Measurements from ENCODE around the gene PNPLA2.

DNA sequence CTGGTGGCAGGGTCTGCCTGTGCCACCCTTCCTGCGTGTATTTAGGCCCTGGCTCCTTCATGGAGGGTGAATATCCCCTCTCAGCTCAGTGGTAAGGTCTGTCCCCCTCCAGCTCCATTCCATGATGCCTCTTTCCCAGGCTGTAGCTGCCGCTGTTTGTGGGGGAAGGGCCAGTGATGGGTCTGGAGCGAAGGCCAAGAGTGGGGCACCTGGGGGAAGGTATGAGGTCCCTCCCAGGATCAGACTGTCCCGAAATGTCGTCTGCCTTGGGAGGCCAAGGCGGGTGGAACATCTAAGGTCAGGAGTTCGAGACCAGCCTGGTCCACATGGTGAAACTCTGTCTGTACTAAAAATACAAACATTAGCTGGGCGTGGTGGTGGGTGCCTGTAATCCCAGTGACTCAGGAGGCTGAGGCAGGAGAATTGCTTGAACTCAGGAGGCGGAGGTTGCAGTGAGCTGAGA, 15.2 kb downstream of the PNPLA2 start:
- no peak for TF ChIP-seq POLR2A (IDR thresholded peaks at IDR 0.05)
- TF ChIP-seq, protein P1, sequence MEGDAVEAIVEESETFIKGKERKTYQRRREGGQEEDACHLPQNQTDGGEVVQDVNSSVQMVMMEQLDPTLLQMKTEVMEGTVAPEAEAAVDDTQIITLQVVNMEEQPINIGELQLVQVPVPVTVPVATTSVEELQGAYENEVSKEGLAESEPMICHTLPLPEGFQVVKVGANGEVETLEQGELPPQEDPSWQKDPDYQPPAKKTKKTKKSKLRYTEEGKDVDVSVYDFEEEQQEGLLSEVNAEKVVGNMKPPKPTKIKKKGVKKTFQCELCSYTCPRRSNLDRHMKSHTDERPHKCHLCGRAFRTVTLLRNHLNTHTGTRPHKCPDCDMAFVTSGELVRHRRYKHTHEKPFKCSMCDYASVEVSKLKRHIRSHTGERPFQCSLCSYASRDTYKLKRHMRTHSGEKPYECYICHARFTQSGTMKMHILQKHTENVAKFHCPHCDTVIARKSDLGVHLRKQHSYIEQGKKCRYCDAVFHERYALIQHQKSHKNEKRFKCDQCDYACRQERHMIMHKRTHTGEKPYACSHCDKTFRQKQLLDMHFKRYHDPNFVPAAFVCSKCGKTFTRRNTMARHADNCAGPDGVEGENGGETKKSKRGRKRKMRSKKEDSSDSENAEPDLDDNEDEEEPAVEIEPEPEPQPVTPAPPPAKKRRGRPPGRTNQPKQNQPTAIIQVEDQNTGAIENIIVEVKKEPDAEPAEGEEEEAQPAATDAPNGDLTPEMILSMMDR (IDR thresholded peaks at IDR 0.05), result no peak
- TF ChIP-seq POLR2AphosphoS5 (IDR thresholded peaks at IDR 0.05), result peak in 1 of 3 donors; percentile 45
